Measurements from ENCODE around the gene IGSF21.

The IGSF21 gene

DNA sequence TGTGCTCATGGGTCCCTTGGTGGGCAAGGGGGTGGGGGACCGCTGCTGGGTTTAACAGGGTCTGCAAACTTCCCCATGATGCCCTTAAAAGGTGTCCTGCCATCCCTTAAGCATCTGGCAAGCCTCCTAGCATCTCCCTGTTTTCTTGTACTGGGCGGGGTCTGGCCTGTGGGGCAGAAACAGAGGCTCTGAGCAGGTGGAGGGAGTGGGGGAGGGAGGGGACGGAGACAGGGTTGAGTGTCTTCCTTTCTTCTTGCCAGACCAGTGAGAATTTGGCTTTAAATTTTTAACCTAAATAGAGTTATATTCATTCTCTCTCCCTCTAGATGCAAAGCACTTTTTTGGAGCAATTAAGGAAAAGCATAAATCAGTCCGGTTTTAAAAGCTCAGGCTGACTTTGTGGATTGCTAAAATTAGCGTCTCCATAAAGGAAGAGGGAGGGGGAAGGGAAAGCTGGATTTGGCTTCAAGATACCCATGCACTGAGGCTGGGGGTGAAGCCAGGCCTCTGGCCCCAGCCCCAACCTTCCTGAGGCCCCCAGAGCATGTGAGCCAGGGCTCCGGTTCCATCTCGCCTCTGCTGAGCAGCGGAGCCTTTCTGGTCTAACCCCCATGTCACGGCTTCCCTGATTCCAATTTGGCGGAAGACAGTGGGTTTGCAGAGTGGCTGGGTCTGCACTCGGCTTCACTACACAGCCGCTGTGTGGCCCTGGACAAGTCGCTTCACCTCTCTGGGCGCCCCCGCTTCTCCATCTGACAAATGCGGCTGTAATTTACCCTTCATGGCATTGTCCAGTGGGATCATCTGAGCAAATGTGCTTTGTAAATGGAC lies 25.3 kb downstream of the IGSF21 start:
- Histone ChIP-seq H3K4me2 (ENCODE audit: low read depth, low read length) (no peak overlapping the region), H3K4me3 (ENCODE audit: low read length) (no peak overlapping the region), H3F3A (ENCODE audit: insufficient read depth, low read length) (no peaks in the 10 kb centered on the region), H4K20me1 (ENCODE audit: insufficient read depth, low read length) (no peaks in the 10 kb centered on the region), H3K9ac (ENCODE audit: low read length) (no peak overlapping the region), H3K27me3 (replicated peaks; ENCODE audit: insufficient read depth, low read length) (peaks cover 71% of the 10 kb centered on the region), H2AFZ (ENCODE audit: low read length) (no peak overlapping the region), H3K36me3 (replicated peaks; ENCODE audit: insufficient read depth, low read length) (no peaks in the 10 kb centered on the region), H3K27ac (ENCODE audit: low read length) (no peak overlapping the region), H3K9me2 (replicated peaks; ENCODE audit: insufficient read depth, low read length) (no peaks in the 10 kb centered on the region), H3K9me3 (replicated peaks; ENCODE audit: insufficient read depth, low read length) (no peaks in the 10 kb centered on the region), H3K79me2 (ENCODE audit: low read length) (no peaks in the 10 kb centered on the region), H3K4me1 (ENCODE audit: low read length) (no peaks in the 10 kb centered on the region)
- TF ChIP-seq EZH2phosphoT487 (IDR thresholded peaks at IDR 0.05; ENCODE audit: low read length) (no peak), EZH2 (optimal IDR thresholded peaks at IDR 0.05; ENCODE audit: low read depth, low read length) (no peak)
- TF ChIP-seq, protein P1, sequence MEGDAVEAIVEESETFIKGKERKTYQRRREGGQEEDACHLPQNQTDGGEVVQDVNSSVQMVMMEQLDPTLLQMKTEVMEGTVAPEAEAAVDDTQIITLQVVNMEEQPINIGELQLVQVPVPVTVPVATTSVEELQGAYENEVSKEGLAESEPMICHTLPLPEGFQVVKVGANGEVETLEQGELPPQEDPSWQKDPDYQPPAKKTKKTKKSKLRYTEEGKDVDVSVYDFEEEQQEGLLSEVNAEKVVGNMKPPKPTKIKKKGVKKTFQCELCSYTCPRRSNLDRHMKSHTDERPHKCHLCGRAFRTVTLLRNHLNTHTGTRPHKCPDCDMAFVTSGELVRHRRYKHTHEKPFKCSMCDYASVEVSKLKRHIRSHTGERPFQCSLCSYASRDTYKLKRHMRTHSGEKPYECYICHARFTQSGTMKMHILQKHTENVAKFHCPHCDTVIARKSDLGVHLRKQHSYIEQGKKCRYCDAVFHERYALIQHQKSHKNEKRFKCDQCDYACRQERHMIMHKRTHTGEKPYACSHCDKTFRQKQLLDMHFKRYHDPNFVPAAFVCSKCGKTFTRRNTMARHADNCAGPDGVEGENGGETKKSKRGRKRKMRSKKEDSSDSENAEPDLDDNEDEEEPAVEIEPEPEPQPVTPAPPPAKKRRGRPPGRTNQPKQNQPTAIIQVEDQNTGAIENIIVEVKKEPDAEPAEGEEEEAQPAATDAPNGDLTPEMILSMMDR (IDR thresholded peaks at IDR 0.05; ENCODE audit: low read length): no peak
- no peak for DNase-seq

DNA sequence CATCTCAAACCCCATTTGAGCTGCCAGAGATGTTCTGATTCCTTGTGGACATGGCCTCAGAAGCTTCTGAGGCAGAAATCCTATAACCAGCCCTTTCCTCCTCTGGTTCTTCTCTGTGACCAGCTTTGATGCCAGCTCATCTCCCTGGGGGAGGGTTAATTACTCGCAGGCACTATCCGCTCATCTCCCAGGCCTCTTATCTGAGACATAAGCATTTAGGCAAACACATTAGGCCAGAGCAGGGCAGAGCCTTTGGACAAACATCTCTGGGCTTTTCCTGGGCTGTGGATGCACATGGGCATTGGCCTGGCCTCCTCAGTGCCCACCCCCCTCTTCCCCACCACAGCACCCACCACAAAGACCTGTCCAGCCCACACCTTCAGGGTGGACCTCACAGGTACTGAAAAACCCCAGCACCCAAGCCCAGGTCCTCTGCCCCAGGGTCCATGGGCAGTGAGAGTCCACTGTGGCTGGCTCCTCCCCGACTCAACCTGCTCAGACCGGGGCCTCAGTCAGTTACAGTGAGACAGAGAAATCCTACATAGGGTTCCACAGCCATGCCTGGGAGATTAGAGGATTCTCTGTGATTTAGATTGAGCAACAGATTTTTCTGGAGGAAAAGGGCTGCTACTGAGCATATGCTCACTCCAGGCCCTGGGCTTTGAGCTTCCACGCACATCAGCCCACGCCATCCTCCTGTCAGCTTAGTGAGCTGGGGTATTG lies 26.9 kb downstream of the IGSF21 start:
- Histone ChIP-seq H3K27ac (ENCODE audit: low read length) (no peak overlapping the region), H4K20me1 (ENCODE audit: insufficient read depth, low read length) (no peaks in the 10 kb centered on the region), H3K4me3 (ENCODE audit: low read length) (no peak overlapping the region), H3K9ac (ENCODE audit: low read length) (no peak overlapping the region), H3K79me2 (ENCODE audit: low read length) (no peaks in the 10 kb centered on the region), H3K4me2 (ENCODE audit: low read depth, low read length) (no peak overlapping the region), H3K9me2 (replicated peaks; ENCODE audit: insufficient read depth, low read length) (no peaks in the 10 kb centered on the region), H3K36me3 (replicated peaks; ENCODE audit: insufficient read depth, low read length) (no peaks in the 10 kb centered on the region), H3K27me3 (replicated peaks; ENCODE audit: insufficient read depth, low read length) (peaks cover 70% of the 10 kb centered on the region), H2AFZ (ENCODE audit: low read length) (no peak overlapping the region), H3F3A (ENCODE audit: insufficient read depth, low read length) (no peaks in the 10 kb centered on the region), H3K9me3 (replicated peaks; ENCODE audit: insufficient read depth, low read length) (no peaks in the 10 kb centered on the region), H3K4me1 (ENCODE audit: low read length) (no peaks in the 10 kb centered on the region)
- TF ChIP-seq, protein P1 (IDR thresholded peaks at IDR 0.05; ENCODE audit: low read length): no peak
- TF ChIP-seq EZH2 (optimal IDR thresholded peaks at IDR 0.05; ENCODE audit: low read depth, low read length) (no peak), EZH2phosphoT487 (IDR thresholded peaks at IDR 0.05; ENCODE audit: low read length) (no peak)
- no peak for DNase-seq

DNA sequence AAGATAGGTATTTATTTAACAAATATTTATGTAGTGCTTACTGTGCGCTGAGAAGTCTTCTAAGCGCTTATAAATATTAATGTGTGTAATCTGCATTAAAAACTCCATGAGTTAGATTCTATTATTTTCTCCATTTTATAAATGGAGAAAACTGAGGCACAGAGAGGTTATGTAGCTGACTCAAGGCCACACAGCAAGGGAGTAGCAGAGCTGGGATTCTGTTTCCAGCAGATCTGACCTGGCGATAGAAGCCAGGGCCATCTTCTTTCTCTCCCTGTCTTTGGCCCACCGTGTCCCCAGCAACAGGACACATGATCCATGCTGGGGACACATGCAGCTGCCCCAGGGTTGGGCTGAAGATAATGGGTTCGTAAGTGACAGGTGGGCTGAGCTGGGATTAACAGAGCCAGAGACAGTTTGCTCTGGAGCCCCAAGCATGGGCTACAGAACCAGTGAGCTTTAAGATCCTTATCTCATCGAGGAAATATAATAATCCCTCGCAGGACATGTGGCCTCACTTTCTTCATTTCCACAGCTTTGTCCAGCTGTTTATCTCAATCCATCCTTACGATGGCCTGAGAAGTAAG lies 30.3 kb downstream of the IGSF21 start:
- no peak overlapping the region for H3K4me3 ChIP-seq (ENCODE audit: low read length)
- no peaks in the 10 kb centered on the region for H3K36me3 ChIP-seq (replicated peaks; ENCODE audit: insufficient read depth, low read length)
- H3K4me2 ChIP-seq (ENCODE audit: low read depth, low read length): no peak overlapping the region
- H3K9ac ChIP-seq (ENCODE audit: low read length): no peak overlapping the region
- H3K4me1 ChIP-seq (ENCODE audit: low read length): no peaks in the 10 kb centered on the region
- H3K9me3 ChIP-seq (replicated peaks; ENCODE audit: insufficient read depth, low read length): no peaks in the 10 kb centered on the region
- no peak overlapping the region for H2AFZ ChIP-seq (ENCODE audit: low read length)
- no peak for DNase-seq
- TF ChIP-seq, protein P1 (IDR thresholded peaks at IDR 0.05; ENCODE audit: low read length): no peak
- TF ChIP-seq EZH2 (optimal IDR thresholded peaks at IDR 0.05; ENCODE audit: low read depth, low read length) (no peak), EZH2phosphoT487 (IDR thresholded peaks at IDR 0.05; ENCODE audit: low read length) (no peak)
- no peaks in the 10 kb centered on the region for H3K9me2 ChIP-seq (replicated peaks; ENCODE audit: insufficient read depth, low read length)
- H3K27me3 ChIP-seq (replicated peaks; ENCODE audit: insufficient read depth, low read length): peaks cover 71% of the 10 kb centered on the region
- H3F3A ChIP-seq (ENCODE audit: insufficient read depth, low read length): no peaks in the 10 kb centered on the region
- H3K79me2 ChIP-seq (ENCODE audit: low read length): no peaks in the 10 kb centered on the region
- H3K27ac ChIP-seq (ENCODE audit: low read length): no peak overlapping the region
- H4K20me1 ChIP-seq (ENCODE audit: insufficient read depth, low read length): no peaks in the 10 kb centered on the region
